GM12878 (cell line): ENCODE measurements around the gene ZNF397. TPM values are rescaled to one million over a fixed set of nuclear protein-coding genes. Genes with fewer than 3 reads are reported as not detected.
A peak's percentile ranks its signal among the peaks of the same experiment; 100 is the strongest.

Experiments
- BCL11A ChIP-seq: IDR thresholded peaks from 2 replicates; pipeline ENCODE4 v1.6.1; 2011; ENCODE audit warnings: low read depth, low read length
- E2F8 ChIP-seq: fragments of 450-650 bp; IDR thresholded peaks from 2 replicates; pipeline ENCODE4 v1.6.1; 2018; ENCODE audit warnings: mild to moderate bottlenecking, low read depth, moderate library complexity; ENCODE audit not compliant: partially characterized antibody
- ESRRA ChIP-seq: IDR thresholded peaks from 2 replicates; pipeline ENCODE4 v1.6.1; 2012; ENCODE audit warnings: mild to moderate bottlenecking, low read length, improper control_type of control experiment
- HDAC6 ChIP-seq: fragments of 200-600 bp; sonication (generic); IDR thresholded peaks from one replicate; pipeline ENCODE4 v1.8.0; 2017; ENCODE audit warnings: antibody characterized with exemption; ENCODE audit not compliant: unreplicated experiment
- IRF5 ChIP-seq: fragments of 450-650 bp; IDR thresholded peaks from 2 replicates; pipeline ENCODE4 v1.6.1; 2017; ENCODE audit warnings: borderline replicate concordance
- JUND ChIP-seq: IDR thresholded peaks from 2 replicates; pipeline ENCODE4 v1.6.1; 2012; ENCODE audit warnings: low read depth, mild to moderate bottlenecking, low read length, improper control_type of control experiment, moderate library complexity
- NFYA ChIP-seq: IDR thresholded peaks from 2 replicates; pipeline ENCODE4 v1.6.1; 2011; ENCODE audit warnings: low read depth, mild to moderate bottlenecking, low read length, improper control_type of control experiment, borderline replicate concordance
- NFYB ChIP-seq: IDR thresholded peaks from 2 replicates; pipeline ENCODE4 v1.6.1; 2011; ENCODE audit warnings: low read depth, mild to moderate bottlenecking, low read length, improper control_type of control experiment, moderate library complexity; ENCODE audit not compliant: insufficient read depth
- SREBF2 ChIP-seq: IDR thresholded peaks from 2 replicates; pipeline ENCODE4 v1.6.1; 2012; ENCODE audit warnings: mild to moderate bottlenecking, low read length
- STAT3 ChIP-seq: IDR thresholded peaks from 2 replicates; pipeline ENCODE4 v1.6.1; 2011; ENCODE audit warnings: low read depth, low read length, improper control_type of control experiment
- SUZ12 ChIP-seq: fragments of 200-600 bp; sonication (generic); IDR thresholded peaks from one replicate; pipeline ENCODE4 v1.6.1; 2018; ENCODE audit warnings: antibody characterized with exemption, mild to moderate bottlenecking; ENCODE audit not compliant: unreplicated experiment
- YY1 ChIP-seq: IDR thresholded peaks from 2 replicates; pipeline ENCODE4 v1.6.1; 2011; ENCODE audit warnings: low read depth, mild to moderate bottlenecking, low read length
- ZNF687 ChIP-seq: fragments of 450-650 bp; IDR thresholded peaks from 2 replicates; pipeline ENCODE4 v1.6.1; 2017; ENCODE audit warnings: mild to moderate bottlenecking, moderate library complexity
- polyA plus RNA-seq, 11 experiments: library from polyadenylated mRNA; depleted of rRNA in 4 of 11; unstranded in 6 of 11; stranded (reverse) in 5 of 11; fragments of >200 nt; fragmentation: Nextera tagmentation in 4 of 11; fragmentation: Illumina TruSeq in 1 of 11; extraction: Ambion mirVana in 4 of 11; extraction: Trizol in 1 of 11; gene quantifications; 1 replicate in 1 of 11; 2 replicates in 10 of 11; pipeline versions ENCODE4 v1.2.1 to v1.2.3, GENCODE V29; 2011 to 2016; ENCODE audit warnings: inconsistent platforms in 2 of 11, missing spikeins in 2 of 11, low read depth in 1 of 11
- total RNA-seq, 4 experiments: library from RNA; depleted of rRNA in 3 of 4; stranded (reverse); fragments of >200 nt in 3 of 4; fragmentation: Illumina TruSeq in 1 of 4; extraction: Trizol in 1 of 4; gene quantifications; 2 replicates each; pipeline versions ENCODE4 v1.2.1 to v1.2.3, GENCODE V29; 2013 to 2021
- TF ChIP-seq, protein P1 (sequence below): IDR thresholded peaks from 2 replicates; pipeline ENCODE4 v1.6.1; 2012; ENCODE audit warnings: low read depth, low read length, improper control_type of control experiment
- TF ChIP-seq, protein P2 (sequence below): IDR thresholded peaks from 2 replicates; pipeline ENCODE4 v1.6.1; 2012; ENCODE audit warnings: improper control_type of control experiment, low read depth, low read length; ENCODE audit not compliant: insufficient replicate concordance

Gene ZNF397
- total and polyA plus RNA-seq, 10 of the 15 experiments (the other 5 are each of a cell fraction or from before 2014, with no cell fraction given): 5.2 to 13.3 (median 10.8) TPM

- TF ChIP-seq IRF5: no peak
- no peak for TF ChIP-seq E2F8
- no peak for TF ChIP-seq SUZ12
- TF ChIP-seq ZNF687: no peak
- peak; percentile 24; the same call in 1 of the 2 replicates for TF ChIP-seq SREBF2
- TF ChIP-seq, protein P1, sequence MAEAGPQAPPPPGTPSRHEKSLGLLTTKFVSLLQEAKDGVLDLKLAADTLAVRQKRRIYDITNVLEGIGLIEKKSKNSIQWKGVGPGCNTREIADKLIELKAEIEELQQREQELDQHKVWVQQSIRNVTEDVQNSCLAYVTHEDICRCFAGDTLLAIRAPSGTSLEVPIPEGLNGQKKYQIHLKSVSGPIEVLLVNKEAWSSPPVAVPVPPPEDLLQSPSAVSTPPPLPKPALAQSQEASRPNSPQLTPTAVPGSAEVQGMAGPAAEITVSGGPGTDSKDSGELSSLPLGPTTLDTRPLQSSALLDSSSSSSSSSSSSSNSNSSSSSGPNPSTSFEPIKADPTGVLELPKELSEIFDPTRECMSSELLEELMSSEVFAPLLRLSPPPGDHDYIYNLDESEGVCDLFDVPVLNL: no peak
- no peak for TF ChIP-seq BCL11A
- TF ChIP-seq ESRRA: no peak
- no peak for TF ChIP-seq YY1
- no peak for TF ChIP-seq JUND
- no peak for TF ChIP-seq NFYB
- TF ChIP-seq, protein P2, sequence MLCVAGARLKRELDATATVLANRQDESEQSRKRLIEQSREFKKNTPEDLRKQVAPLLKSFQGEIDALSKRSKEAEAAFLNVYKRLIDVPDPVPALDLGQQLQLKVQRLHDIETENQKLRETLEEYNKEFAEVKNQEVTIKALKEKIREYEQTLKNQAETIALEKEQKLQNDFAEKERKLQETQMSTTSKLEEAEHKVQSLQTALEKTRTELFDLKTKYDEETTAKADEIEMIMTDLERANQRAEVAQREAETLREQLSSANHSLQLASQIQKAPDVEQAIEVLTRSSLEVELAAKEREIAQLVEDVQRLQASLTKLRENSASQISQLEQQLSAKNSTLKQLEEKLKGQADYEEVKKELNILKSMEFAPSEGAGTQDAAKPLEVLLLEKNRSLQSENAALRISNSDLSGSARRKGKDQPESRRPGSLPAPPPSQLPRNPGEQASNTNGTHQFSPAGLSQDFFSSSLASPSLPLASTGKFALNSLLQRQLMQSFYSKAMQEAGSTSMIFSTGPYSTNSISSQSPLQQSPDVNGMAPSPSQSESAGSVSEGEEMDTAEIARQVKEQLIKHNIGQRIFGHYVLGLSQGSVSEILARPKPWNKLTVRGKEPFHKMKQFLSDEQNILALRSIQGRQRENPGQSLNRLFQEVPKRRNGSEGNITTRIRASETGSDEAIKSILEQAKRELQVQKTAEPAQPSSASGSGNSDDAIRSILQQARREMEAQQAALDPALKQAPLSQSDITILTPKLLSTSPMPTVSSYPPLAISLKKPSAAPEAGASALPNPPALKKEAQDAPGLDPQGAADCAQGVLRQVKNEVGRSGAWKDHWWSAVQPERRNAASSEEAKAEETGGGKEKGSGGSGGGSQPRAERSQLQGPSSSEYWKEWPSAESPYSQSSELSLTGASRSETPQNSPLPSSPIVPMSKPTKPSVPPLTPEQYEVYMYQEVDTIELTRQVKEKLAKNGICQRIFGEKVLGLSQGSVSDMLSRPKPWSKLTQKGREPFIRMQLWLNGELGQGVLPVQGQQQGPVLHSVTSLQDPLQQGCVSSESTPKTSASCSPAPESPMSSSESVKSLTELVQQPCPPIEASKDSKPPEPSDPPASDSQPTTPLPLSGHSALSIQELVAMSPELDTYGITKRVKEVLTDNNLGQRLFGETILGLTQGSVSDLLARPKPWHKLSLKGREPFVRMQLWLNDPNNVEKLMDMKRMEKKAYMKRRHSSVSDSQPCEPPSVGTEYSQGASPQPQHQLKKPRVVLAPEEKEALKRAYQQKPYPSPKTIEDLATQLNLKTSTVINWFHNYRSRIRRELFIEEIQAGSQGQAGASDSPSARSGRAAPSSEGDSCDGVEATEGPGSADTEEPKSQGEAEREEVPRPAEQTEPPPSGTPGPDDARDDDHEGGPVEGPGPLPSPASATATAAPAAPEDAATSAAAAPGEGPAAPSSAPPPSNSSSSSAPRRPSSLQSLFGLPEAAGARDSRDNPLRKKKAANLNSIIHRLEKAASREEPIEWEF: no peak
- TF ChIP-seq NFYA: no peak
- peak; percentile 18 for TF ChIP-seq STAT3
- no peak for TF ChIP-seq HDAC6
Observed at GRCh38 chr18:35289727-35290093, 48.9 kb downstream of the ZNF397 start (continued).
